Ammon's horn (tissue), 1 donor: ENCODE results near the gene EXOC6.
"Not testable (repeated sequence)": the region's sequence is repeated elsewhere in the genome, so short reads cannot be mapped to it uniquely, and the experiment has no call there.

Source experiments
- DNase-seq: peaks from one replicate; pipeline ENCODE4 v3.0.0-alpha.2; 2016; ENCODE audit warnings: low spot score

Gene EXOC6

GRCh38 chr10:93081834-93082233, 233.5 kb downstream of the EXOC6 start:
- DNase-seq: no peak

- DNase-seq: no peak
Measured at GRCh38 chr10:93083743-93084539, 235.6 kb downstream of the EXOC6 start.

- no peak for DNase-seq
Measured at GRCh38 chr10:93085272-93085859, 237.0 kb downstream of the EXOC6 start.

GRCh38 chr10:93086289-93086688, 238.0 kb downstream of the EXOC6 start:
- DNase-seq: no peak

- DNase-seq: no peak
Measured at GRCh38 chr10:93087846-93088245, 239.5 kb downstream of the EXOC6 start.

GRCh38 chr10:93088466-93088865, 240.1 kb downstream of the EXOC6 start:
- no peak for DNase-seq

- DNase-seq: no peak
Measured at GRCh38 chr10:93090619-93091018, 242.3 kb downstream of the EXOC6 start.

- DNase-seq: no peak
Measured at GRCh38 chr10:93091960-93092359, 243.6 kb downstream of the EXOC6 start.

GRCh38 chr10:93095225-93095624, 246.9 kb downstream of the EXOC6 start:
- no peak for DNase-seq

GRCh38 chr10:93096901-93097300, 248.6 kb downstream of the EXOC6 start:
- DNase-seq: no peak

- no peak for DNase-seq
Measured at GRCh38 chr10:93097386-93097785, 249.1 kb downstream of the EXOC6 start.

- no peak for DNase-seq
Measured at GRCh38 chr10:93098816-93099215, 250.5 kb downstream of the EXOC6 start.

GRCh38 chr10:93099670-93100069, 251.3 kb downstream of the EXOC6 start:
- no peak for DNase-seq

GRCh38 chr10:93101148-93101547, 252.8 kb downstream of the EXOC6 start:
- not testable (repeated sequence) for DNase-seq

- DNase-seq: no peak
Measured at GRCh38 chr10:93103953-93104352, 255.6 kb downstream of the EXOC6 start.

GRCh38 chr10:93106631-93107072, 258.3 kb downstream of the EXOC6 start:
- DNase-seq: no peak
